DMS153 treated with DMSO at 0.1 percent for 48 hours (cell line): ENCODE data around the gene CALB2.
A peak's percentile ranks its signal among the peaks of the same experiment; 100 is the strongest.

Experiments used
- DNase-seq: peaks from one replicate; lab custom pipeline; 2025; ENCODE audit not compliant: unreplicated experiment; lab: John Stamatoyannopoulos, UW

CALB2 gene

DNA sequence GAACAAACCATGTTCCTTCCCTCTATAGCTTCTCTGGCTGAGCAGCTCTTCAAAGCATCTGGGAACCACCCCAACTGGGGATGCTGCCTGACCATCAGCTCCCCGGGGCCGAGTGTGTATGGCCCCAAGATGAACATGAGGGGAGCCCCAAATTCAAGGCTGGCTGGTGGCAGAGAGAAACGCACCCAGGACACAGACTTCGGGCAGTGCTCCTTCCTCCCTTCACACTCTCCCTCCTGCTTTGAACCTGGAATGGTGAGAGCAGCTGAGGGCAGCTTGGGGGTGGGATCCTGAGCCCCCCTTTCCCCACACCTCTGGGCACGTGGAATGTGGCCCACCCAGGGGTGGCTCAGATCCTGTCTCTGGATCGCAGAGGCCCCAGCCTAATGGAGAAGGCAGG lies 66.1 kb downstream of the CALB2 start:
- no peak for DNase-seq

GRCh38 chr16:71425746-71426068 lies 67.2 kb downstream of the CALB2 start:
- DNase-seq = no peak

GRCh38 chr16:71426069-71426879 lies 67.8 kb downstream of the CALB2 start:
- DNase-seq = peak; percentile 69

DNA sequence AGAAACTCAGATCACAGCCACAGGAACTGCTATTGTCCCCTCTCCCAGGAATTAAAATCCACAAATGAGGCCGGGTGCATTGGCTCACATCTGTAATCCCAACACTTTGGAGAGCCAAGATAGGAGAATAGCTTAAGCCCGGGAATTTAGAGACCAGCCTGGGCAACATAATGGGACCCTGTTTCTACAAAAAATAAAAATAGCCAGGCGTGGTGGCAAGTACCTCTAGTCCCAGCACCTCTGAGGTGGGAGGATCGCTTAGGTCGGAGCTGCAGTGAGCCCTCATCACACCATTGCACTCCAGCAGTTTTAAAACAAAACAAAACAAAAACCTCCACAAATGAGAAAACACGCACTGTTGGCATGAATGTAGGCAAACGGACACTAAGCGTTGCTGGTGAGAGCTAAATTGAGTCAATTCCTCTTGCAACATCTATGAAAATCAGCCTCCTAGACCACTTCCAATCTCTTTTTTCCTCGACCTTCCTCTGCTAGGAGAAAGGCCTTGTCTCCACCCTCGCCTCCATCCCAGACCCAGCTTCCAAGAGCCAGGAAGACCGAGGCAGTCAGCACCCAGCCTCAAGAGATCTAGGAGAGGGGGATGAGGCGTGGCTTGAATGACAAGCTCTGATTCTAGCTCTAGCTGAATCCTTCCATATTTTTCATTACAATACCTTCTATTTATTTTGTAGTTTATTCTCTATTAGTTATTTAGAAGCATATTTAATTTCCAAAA lies 68.5 kb downstream of the CALB2 start:
- no peak for DNase-seq

GRCh38 chr16:71428385-71428784 lies 69.9 kb downstream of the CALB2 start:
- DNase-seq = no peak

DNA sequence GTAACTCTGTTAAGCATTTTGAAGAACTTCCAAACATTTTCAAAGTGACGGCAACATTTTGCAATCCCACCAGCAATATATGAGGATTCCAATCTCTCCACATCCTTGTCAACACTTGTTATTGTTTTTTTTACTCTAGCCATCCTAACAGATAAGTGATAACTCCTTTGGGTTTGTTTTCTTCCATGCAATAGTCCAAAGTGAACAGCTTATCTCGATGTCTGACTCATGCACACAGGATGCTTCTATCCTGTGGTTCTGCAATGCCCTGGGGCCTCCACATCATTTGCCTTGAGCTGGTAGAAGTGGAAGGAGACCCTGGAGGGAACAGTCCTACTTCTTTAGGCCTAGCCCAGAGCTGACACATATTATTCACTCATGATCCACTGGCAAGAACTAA lies 70.4 kb downstream of the CALB2 start:
- no peak for DNase-seq

DNA sequence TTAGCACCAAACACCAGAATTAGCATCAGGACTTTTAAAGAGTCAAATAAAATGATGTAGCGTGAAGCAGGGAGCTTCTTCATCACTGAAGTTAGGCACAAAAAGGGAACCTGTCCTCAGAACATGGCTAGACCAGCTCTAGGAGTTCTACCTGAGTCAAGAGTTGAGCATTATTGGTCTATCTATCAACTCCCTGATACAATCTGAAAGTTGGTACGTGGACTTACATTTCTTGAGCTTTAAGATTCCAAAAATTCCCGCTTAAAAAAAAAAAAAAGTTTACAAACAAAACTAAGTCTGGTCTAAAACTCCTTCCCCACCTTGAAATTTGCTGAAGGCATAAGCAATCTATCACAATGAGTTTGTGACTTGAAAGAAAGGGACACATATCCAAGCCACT lies 71.1 kb downstream of the CALB2 start:
- no peak for DNase-seq

GRCh38 chr16:71430744-71431143 lies 72.2 kb downstream of the CALB2 start:
- no peak for DNase-seq

DNA sequence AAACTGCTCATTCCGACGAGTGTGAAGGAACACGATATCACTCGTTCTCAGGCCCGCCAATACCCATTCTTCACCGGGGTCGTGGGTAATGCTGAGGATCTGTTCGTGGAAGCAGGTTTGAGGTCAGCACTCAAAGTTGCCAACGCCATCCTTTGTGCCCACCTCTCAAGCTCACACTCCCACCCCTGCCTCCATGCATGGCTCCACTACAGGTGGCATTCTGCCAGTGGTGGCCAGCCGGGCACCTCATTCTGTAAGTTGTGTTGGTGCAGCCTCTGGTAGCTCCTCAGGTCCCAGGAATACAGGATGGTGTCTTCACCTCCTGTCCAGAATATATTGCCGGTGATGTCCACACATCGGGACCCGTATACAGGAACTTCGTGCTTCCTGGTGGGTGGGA lies 72.7 kb downstream of the CALB2 start:
- no peak for DNase-seq

- DNase-seq = no peak
Measured at GRCh38 chr16:71431991-71432390, 73.5 kb downstream of the CALB2 start.

DNA sequence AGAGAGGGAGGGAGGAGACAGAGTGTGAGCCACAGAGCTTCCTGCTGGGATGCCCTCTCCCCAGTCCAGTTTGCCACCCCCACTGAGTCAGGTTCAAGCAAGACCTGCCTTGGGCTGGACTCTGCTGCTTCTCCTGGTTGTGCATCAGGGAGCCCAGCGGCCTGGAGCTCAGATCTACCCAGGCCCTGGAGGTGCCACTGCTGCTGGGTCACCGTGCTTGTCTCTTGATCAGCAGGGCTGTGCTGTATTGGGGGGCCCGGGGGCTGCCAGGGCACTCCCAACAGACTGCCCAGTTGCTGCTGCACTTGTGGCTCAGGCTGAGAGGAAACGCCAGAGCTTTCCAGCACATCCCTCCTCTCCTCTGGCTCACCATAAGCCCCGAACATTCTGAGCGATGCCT lies 74.4 kb downstream of the CALB2 start:
- DNase-seq = no peak

DNA sequence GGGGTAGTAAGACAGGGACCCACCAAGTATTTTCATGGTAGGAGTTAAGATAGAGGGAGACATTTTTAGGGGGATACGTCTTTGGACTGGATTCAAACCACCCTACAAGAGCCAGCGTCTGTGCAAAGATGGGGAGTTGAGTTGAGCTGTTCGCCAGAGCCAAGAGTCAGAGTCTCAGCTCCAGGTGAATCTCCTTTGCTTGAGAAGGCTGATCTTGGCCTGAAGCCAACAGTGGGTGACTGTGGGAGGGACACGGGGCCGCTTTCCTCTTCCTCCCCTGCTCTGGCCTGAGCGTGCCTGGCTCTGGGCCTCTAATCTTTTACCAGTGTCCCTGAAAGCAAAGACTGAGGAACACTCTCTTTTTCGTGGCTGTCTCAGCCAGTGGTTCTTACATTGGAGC lies 78.0 kb downstream of the CALB2 start:
- DNase-seq = no peak

DNA sequence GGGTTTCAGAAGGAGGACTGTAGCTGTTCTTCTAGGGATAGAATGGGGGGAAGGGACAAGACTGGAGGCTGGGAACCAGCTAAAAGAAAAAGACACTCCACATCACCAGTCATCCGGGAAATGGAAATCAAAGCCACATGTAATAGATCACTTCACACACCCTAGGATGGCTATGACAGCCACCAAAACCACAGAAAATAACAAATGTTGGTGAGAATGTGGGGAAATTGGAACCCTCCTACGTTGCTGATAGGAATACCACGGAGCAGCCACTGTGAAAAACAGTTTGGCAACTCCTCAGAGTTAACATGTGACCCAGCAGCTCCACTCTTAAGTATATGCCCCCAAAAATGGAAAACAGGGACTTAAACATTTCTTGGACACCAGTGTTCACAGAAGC lies 81.0 kb downstream of the CALB2 start:
- no peak for DNase-seq
